GM21737 (cell line): ENCODE measurements around the gene GCNA.
"Not testable (repeated sequence)": the region's sequence is repeated elsewhere in the genome, so short reads cannot be mapped to it uniquely, and the experiment has no call there.

ENCODE experiments used
- ATAC-seq: cut with Tn5 transposase; IDR thresholded peaks from one replicate; pipeline ENCODE4 v1.9.1; 2021; ENCODE audit warnings: mild to moderate bottlenecking, moderate library complexity; ENCODE audit not compliant: unreplicated experiment

The GCNA gene

DNA sequence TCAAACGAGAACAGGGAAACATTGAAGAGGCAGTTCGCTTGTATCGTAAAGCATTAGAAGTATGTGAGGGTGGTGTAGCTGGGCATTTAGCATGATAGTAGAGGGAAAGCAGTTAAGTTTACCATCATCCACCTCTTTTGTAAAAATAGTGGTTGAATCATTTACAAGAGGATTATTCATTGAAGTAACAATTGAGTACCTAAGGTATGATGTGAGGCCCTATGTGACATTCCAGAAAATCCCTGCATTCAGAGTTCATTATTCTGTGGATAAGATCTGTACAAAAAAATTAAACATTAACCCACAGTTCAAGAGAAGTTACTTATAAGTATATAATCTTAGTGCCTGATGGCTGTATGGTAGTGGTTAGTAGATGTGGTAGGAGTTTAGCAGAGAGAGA is 22.2 kb upstream of the GCNA start:
- ATAC-seq: no peak

DNA sequence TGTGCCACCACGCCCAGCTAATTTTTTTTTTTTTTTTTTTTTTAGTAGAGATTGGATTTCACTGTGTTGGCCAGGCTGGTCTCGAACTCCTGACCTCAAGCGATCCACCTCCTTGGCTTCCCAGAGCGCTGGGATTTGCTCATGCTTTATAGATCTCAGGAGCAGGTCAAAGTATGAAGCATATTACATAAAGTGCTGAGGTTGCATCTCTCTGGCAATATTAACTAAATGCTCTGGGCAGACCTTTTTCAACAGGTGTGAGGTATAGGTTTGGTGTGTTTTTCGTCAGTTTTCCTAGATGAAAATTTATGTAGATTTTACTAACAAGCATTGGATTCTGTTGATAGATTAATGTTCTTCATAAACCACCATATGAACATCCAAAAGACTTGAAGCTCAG is 19.3 kb upstream of the GCNA start:
- no peak for ATAC-seq

DNA sequence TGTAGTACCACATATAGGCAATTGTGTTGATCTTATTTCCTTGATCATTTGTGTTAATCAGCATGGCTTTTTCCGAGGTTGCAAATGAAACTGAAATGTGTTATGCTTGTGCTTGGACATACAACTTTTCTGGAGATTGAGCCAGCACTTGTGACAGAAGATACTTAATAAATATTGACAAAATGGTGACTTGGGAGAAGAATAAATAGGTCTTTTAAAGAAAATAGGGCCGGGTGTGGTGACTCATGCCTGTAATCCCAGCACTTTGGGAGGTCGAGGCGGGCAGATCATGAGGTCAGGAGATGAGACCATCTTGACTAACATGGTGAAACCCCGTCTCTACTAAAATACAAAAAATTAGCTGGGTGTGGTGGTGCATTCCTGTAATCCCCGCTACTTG is 18.5 kb upstream of the GCNA start:
- not testable (repeated sequence) for ATAC-seq

DNA sequence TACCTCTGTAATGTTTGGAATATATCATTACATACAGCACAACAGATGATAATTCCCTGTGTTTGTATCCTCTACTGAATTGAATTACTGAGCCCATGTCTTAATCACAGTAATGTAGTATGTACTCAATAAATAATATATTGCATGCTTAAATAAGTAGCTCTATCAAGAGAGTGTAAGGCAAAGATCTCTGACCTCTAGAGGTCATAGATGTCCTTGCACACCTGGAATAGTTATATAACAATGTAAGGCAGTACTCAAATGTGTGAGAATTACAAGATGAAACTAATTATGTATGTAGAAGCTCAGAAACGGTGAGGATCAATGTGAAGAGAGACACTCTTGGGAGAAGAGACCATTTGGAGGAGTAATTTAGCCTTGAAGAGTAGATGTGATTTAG is 14.3 kb upstream of the GCNA start:
- no peak for ATAC-seq

DNA sequence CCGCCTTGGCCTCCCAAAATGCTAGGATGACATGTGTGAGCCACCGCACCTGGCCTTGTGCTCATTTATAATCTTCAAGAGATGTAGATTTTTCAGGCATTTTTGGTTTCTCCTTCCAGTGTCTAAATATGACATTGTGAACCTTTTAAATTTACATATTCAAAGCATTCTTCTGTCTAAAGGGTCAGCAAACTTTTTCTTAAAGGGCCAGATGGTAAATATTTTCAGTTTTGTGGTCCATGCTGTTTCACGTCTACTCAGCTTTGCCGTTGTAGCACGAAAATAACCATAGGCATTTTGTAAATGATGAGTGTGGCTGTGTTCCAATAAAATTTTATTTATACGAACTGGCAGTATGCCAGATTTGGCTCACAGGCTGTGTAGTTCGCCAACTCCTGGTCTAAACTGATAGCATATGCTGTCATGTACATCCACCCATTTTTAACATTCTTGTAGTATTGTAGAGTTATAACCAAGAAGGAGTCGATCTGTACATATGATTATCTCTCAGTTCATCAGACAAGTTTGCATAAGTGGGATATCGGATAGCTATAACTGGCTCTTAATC is 12.7 kb upstream of the GCNA start:
- ATAC-seq: no peak

DNA sequence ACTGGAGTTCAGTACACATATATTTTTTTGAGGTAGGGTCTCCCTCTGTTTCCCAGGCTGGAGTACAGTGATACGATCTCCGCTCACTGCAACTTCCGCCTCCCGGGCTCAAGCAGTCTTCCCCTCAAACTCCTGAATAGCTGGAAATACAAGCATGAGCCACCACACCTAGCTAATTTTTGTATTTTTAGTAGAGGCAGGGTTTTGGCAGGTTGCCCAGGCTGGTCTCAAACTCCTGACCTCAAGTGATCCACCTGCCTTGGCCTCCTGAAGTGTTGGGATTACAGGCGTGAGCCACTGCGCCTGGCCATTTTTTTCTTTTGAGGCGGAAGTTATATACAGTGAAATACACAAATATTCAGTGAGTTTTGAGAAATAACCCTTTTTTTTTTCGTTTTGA is 6.8 kb upstream of the GCNA start:
- not testable (repeated sequence) for ATAC-seq

DNA sequence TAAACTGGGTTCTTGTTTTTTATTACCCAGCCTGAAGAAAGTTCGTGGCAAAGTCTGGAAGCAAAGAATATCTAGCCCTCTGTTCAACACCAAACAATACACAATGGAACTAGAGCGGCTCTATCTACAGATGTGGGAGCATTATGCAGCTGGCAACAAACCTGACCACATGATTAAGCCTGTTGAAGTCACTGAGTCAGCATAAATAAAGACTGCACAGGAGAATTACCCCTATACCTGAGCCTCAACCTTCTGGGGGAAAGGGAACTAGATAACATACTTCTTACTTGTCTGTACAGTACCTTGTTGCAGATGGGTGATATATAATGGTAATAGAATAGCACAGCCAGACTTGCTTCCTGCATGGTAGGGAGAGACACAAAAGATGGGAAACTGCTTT is 4.6 kb upstream of the GCNA start:
- no peak for ATAC-seq

DNA sequence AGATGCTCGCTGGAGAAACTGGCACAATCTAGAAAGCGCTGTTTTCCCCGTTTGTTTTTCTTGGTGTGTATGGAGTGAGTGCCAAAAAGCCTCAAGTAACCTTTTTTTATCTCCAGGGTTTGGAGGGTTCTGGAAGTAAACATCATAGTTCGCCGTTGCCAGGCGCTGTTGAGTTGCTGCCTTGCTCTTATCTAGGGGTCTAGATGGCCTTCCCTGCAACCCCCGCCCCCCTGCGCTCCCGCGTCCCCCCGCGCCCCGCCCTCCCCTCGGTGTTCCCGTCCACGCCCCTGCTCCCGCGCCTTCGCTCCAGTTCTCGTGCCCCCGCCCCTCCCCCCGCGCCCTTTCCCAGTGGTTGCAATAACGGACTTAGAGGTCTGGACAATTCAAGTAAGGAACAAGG is 555 bp upstream of the GCNA start:
- no peak for ATAC-seq

DNA sequence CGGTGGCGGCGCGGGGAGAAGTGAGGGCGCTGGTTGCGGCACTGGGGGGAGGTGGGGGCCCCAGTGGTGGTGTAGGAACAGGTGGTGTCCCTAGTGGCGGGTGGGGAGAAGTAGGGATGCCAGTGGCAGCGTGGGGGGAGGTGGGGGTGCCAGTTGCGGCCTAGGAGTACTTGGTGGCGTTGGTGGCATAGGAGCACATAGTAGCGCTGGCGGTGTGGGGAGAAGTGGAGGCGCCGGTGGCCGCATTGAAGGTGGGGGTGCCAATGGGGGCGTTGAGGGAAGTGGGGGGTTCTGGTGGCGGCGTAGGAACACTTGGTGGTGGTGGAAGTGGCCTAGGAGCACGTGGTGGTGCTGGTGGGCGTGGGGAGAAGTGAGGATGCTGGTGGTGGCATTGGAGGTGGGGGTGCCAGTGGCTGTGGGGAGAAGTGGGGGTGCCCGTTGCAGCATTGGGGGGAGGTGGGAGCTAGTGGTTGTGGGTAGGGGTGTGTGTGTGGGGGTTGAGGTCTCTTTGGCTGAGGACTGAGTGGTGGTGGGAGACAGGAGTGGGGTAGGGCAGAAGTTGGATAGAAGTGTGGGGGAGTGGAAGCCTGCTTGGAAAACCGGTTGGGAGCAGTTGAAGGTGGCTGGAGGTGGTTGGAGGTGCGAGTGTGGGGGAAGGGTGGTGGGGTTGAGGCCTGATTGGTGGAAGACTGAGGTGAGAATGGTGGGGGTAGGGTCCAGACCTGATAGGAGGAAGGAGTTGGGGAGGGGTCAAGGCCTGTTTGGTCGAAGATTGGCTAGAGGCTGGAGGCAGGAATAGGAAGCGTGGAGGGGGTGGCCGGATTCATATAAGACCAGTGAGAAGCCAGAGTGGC is 1.1 kb downstream of the GCNA start:
- ATAC-seq: no peak

DNA sequence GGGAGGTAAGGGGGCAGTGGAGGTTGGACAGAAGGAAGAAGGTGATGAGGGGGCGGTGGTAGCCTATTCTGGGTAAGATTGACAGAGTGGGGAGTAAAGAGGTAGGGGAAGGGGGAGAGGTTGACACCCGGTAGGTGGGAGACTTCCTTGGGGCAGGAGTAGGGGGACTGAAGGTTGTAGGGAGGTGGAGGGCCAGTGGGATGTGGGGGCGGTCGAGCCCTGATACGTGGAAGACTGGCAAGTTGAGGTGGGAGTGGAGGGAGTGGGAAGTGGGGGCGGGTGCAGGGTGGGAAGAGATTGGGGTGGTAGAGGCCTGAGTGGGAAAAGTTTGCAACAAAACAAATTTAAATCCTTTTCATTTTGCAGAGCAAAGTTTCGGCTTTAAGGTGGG is 1.7 kb downstream of the GCNA start:
- no peak for ATAC-seq

DNA sequence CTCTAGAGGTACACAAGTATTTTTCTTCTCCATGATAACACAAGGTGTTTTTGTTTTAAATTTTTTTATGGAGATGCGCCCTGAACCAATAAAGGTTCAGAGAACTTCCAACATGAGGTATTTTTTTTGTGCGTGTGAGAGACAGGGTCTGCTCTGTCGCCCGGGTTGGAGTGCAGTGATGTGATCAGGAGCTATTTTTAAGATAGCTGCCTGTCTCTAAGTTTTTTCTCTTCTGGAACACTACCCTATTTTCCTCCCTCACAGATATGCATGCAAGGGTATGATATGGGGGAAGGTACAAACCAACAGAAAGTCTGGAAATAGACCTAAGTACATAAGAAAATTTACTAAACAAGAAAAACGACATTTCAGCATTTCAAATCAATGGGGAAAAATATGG is 3.0 kb downstream of the GCNA start:
- ATAC-seq: no peak

DNA sequence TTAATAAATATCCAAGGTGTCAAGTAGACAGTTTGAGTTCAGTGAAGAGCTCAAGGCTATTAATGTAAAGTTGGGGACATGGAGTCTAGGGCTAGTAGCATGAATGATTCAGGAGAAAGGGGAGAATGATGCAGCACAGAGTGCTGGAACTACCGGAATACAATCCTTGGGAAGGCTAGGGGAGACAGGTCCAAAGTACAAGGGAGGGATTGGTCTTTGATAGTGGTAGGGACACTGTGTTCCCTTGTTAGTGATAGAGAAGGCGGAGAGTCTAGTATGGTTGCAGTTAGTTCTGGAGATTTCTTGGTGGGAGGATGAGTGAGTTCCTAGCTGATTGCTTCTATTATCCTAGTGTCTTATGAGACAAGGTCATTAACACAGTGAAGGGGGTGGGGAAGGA is 8.7 kb downstream of the GCNA start:
- ATAC-seq: no peak

DNA sequence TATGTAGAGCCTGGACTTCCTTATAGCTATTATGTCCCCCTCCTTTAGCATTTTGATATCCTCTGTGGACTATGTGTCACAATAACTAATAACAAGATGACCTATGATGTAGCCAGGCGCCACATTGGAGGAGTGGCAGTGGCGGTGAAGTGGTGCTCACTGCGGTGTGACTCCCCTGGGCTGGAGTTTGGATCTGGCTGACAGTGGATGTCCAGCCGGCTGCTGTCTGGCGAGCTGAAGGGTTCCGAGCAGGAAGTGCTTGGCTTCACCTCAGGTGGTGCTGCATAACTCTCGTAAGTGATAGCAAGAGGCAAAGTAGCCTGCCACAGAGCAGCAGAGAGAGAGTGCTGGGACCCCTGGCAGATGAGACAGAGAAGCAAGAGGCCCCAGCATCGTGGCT is 15.0 kb downstream of the GCNA start:
- not testable (repeated sequence) for ATAC-seq

DNA sequence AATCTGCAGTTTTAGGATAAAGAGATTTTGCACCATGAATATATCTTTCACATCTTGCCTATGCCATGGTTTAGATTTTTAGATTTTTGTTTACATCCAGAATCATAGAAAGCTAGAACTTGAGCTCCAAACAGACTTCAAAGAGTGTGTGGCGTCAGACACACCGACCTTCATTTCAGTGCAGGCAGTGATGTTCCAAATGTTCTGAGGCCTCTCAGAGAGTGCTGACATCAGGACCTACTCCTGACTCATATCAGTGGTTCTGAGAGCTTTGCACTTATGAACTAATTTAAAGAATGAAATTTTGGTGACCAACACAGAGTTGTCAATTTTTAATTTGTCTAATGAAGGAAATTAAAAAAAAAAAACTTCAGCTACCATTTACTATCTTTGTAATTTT is 21.7 kb downstream of the GCNA start:
- ATAC-seq: no peak

DNA sequence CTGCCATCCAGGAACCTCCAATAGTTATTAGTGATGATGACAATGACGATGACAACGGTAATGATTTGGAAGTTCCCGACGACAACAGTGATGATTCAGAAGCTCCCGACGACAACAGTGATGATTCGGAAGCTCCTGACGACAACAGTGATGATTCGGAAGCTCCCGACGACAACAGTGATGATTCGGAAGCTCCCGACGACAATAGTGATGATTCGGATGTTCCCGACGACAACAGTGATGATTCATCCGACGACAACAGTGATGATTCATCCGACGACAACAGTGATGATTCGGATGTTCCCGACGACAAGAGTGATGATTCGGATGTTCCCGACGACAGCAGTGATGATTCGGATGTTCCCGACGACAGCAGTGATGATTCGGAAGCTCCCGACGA is 25.4 kb downstream of the GCNA start:
- no peak for ATAC-seq

DNA sequence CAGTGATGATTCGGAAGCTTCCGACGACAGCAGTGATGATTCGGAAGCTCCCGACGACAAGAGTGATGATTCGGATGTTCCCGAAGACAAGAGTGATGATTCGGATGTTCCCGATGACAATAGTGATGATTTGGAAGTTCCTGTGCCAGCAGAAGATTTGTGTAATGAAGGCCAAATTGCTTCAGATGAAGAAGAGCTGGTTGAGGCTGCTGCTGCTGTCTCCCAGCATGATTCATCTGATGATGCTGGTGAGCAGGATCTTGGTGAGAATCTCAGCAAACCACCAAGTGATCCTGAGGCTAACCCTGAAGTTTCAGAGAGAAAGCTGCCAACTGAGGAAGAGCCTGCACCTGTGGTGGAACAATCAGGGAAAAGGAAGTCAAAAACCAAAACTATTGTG is 25.9 kb downstream of the GCNA start:
- no peak for ATAC-seq

DNA sequence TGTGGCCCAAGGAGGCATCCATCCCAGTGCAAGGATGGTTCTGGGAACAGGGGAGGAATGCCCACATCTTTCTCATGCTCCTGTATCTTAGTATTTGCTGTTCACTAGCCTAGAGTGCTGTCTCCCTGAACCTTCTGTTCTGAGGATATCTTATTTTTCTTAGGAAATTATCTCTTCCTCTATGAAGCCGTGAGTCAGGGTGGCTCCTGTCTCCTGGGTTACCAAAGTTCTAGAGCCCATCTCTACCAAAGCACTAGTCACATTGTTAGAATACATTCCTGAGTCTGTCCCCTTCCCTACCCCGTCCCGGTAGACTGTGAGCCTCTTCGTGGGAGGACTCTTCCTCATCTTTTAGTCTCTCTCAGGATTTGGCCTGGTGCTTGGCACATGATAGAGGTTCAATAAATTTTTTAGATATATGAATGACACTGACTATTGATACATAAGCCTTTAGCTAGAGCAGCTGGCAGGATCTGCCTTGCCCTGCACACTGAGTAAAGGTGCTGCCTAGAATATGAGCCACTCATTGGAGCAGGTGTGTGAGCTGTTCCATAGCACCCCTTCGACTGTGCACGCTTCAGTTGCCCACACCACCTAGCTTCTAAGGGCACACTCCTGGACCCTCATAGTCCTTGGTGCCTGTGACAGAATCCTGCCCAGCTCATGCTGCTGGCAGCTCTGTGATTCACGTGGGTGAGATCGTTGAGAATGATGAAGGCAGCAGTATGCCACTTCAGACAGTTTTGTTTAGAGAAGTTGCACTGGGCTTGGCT is 26.7 kb downstream of the GCNA start:
- ATAC-seq: no peak

DNA sequence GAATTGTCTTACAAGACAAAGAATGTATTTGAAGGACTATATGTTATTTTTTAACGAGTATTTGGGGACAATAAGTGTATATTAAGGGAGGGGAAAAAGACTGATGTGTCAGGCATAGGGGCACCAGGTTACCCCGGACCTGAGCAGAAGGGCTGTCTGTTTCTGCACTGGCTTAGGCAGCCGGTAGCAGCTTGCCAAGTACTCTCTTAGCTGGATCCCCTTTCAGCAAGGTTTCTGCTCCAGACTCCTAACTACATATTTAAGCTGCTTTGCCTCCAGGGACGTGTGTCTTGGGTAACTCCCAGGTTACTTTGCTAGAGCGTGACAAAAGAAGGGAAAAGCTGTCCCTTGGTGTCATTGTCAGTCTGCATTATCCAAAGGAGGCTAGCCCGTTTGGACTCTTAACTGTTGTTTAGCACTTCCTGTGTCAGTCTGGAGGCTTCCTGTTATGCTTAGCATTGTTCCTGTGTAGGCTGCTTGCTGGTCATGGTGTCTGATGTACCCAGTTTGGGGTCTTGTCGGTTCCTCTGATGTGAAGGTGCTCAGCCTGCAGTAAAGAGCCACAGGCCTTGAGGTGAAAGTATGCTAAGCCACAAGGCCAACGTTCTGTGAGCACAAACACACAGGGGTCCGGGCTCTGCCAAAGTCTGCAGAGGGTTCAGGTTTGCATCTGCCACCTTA is 28.4 kb downstream of the GCNA start:
- no peak for ATAC-seq

DNA sequence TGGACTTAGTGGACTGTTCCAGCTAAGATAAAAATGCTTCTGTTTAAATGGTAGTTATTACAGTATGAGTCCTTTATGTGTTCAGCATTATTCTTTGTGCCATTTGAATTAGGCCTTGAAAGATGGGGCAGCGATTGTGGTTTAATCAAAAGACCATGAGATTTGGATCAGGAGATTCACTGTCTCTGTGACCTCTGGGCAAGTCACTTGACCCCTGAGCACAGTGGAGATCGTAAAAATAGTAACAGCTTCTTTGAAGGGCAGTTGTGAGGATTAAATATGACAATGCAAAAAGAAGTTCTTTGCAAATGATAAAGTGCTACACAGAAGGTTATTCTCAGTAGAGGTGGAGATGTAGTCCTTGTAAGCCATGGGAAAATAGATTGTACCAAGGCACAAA is 29.3 kb downstream of the GCNA start:
- no peak for ATAC-seq

DNA sequence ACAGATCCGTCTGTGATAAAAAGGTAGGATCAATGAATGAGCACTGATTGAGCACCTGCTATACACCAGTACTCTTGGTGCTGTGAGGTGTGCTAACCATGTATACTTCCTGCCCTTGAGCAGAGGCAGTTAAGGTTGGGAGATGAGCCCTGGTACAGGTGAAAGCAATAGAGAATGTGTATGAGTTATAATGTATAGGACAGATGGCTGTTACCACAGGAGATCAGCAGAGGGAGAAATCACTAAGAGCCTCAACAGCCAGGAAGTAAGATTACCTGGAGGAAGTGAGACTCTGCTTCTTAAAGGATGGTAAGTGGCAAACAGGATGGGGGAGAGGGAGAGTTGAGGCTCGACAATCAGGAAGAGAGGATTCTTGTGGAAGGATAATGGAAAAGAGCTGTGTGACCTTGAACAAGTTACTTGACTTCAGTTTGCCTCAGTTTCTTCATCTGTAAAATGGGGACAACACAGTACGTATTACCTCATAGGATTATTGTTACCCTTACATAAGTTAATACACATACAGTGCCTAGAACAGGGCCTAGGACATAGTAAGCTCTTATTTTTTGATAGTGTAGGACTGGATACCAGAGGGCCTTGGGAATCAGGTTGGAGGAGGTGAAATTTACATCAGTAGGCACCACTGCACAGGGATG is 31.0 kb downstream of the GCNA start:
- no peak for ATAC-seq

DNA sequence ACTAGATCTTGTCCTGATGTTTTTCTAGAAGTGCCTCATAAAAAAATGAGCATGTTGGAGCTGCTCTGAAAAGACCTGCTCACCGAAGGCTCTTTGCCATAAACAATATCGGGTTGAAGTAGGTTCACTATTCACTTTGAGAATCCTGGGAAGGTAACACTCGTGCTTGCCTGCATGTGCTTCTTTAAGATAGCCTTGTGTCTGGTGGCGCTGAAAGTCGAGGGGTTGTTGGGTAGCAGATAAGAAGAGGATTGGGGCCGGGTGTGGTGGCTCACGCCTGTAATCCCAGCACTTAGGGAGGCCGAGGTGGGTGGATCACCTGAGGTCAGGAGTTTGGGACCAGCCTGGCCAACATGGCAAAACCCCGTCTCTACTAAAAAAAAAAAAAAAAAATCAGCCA is 33.5 kb downstream of the GCNA start:
- not testable (repeated sequence) for ATAC-seq
